Measurements from ENCODE around the gene AUH. TPM values are rescaled to one million over a fixed set of nuclear protein-coding genes. Genes with fewer than 3 reads are reported as not detected.

AUH gene
- total RNA-seq, 1 donor from 2014 or later = 30.6 TPM

- intact Hi-C loops (cut with micrococcal nuclease) = loop anchor here (1.0 kb wide), 1 partner anchor 46 kb away; no protein-coding TSS in a partner anchor
These were observed 183.9 kb downstream of the AUH start for GRCh38 chr9:91177661-91178280.

GRCh38 chr9:91177081-91177480 lies 184.6 kb downstream of the AUH start:
- intact Hi-C loops (cut with micrococcal nuclease) = loop anchor here (1.0 kb wide), 1 partner anchor 46 kb away; no protein-coding TSS in a partner anchor

GRCh38 chr9:91176426-91176825 lies 185.3 kb downstream of the AUH start:
- intact Hi-C loops (cut with micrococcal nuclease) = no loop called here

- intact Hi-C loops (cut with micrococcal nuclease) = loop anchor here (1.0 kb wide), 2 partner anchors 10 to 19 kb away; no protein-coding TSS in a partner anchor
These were observed 186.9 kb downstream of the AUH start for GRCh38 chr9:91174772-91175171.

GRCh38 chr9:91172329-91172728 lies 189.4 kb downstream of the AUH start:
- intact Hi-C loops (cut with micrococcal nuclease) = no loop called here

GRCh38 chr9:91170951-91171350 lies 190.8 kb downstream of the AUH start:
- intact Hi-C loops (cut with micrococcal nuclease) = no loop called here

GRCh38 chr9:91166796-91167366 lies 194.8 kb downstream of the AUH start:
- intact Hi-C loops (cut with micrococcal nuclease) = no loop called here

GRCh38 chr9:91164724-91165520 lies 196.8 kb downstream of the AUH start:
- intact Hi-C loops (cut with micrococcal nuclease) = loop anchor here (1.0 kb wide), 4 partner anchors 9 to 255 kb away; no protein-coding TSS in a partner anchor

Other genes with a start within 250 kb of the AUH start
- gene NFIL3, start 61.9 kb upstream of the AUH start, total RNA-seq = 50.9 and 54.1 TPM in 2 replicates

Data from T-helper 2 cell treated with Interferon-gamma antibody and Interleukin-4, amounts not matched to agents 100 ng/mL and 5 ng/mL, for 36 hours (primary cell).